ENCODE measurements around the gene REEP2. TPM values are rescaled to one million over a fixed set of nuclear protein-coding genes. Genes with fewer than 3 reads are reported as not detected.

Gene REEP2
- total and polyA plus RNA-seq, 2 experiments from 2014 or later: 5.0 to 8.6 TPM

DNA sequence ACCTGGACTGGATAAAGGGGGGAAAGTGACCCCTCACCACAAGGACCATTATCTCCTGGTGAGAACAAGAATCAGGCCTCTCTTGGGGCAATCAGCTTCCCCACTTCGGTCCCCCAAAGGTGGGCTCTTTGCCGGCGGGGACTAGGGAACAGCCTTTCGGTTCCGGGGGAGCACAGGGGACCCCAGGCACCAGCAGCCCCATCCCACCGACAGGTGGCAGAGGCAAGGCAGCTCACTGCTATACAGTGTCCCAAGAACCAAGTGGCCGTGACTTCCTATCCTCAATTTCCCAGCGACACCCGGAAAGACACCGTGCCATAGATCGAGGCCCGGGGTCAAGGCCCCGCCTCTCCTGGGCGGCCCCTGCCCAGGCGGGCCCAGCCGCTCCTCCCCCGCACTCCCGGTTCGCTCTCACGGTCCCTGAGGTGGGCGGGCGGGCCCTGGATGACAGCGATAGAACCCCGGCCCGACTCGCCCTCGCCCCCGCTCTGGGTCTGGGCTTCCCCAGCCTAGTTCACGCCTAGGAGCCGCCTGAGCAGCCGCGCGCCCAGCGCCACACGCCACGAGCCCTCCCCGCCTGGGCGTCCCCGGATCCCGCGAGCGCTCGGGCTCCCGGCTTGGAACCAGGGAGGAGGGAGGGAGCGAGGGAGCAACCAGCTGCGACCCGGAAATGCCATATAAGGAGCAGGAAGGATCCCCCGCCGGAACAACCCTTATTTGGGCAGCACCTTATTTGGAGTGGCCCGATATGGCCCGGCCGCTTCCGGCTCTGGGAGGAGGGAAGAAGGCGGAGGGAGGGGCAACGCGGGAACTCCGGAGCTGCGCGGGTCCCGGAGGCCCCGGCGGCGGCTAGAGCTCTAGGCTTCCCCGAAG lies 25.8 kb downstream of the REEP2 start:
- peak; percentile 99 for DNase-seq
- in situ Hi-C loops (cut with MboI): no loop called here
- no peaks in the 10 kb centered on the region for H3K9me3 ChIP-seq (ENCODE audit: low read depth)
- peak overlapping the region; percentile 85 for H3K4me3 ChIP-seq
- H2AFZ ChIP-seq: peak overlapping the region; percentile 80
- WGBS, 2 experiments (ENCODE audit: low coverage in 1 of 2, low lambda C conversion rate in 2 of 2, missing lambda C conversion rate in 2 of 2): 1% methylated on average over 52 to 64 of the region's 64 CpGs
- peak overlapping the region; percentile 99 for H3K4me2 ChIP-seq (ENCODE audit: unreplicated experiment)
- peaks cover 33% of the 10 kb centered on the region for H3F3A ChIP-seq (ENCODE audit: insufficient read depth)
- no peak for TF ChIP-seq EZH2 (IDR thresholded peaks at IDR 0.05; ENCODE audit: insufficient read depth, poor library complexity, severe bottlenecking)
- no peak for TF ChIP-seq EZH2phosphoT487 (IDR thresholded peaks at IDR 0.05; ENCODE audit: insufficient read depth, low read depth)
- H3K9ac ChIP-seq: peak overlapping the region; percentile 90
- peaks cover 22% of the 10 kb centered on the region; the same call in 1 of the 2 replicates for H3K36me3 ChIP-seq (ENCODE audit: low read depth)
- H3K4me1 ChIP-seq (ENCODE audit: insufficient read depth): peaks cover 35% of the 10 kb centered on the region
- H3K79me2 ChIP-seq (ENCODE audit: insufficient read depth): peaks cover 37% of the 10 kb centered on the region
- H4K20me1 ChIP-seq (ENCODE audit: insufficient read depth): peaks cover 20% of the 10 kb centered on the region
- no peaks in the 10 kb centered on the region for H3K27me3 ChIP-seq (replicated peaks; ENCODE audit: insufficient read depth)
- H3K27ac ChIP-seq: peak overlapping the region; percentile 96
- no peaks in the 10 kb centered on the region for H3K9me2 ChIP-seq (ENCODE audit: insufficient read depth)

DNA sequence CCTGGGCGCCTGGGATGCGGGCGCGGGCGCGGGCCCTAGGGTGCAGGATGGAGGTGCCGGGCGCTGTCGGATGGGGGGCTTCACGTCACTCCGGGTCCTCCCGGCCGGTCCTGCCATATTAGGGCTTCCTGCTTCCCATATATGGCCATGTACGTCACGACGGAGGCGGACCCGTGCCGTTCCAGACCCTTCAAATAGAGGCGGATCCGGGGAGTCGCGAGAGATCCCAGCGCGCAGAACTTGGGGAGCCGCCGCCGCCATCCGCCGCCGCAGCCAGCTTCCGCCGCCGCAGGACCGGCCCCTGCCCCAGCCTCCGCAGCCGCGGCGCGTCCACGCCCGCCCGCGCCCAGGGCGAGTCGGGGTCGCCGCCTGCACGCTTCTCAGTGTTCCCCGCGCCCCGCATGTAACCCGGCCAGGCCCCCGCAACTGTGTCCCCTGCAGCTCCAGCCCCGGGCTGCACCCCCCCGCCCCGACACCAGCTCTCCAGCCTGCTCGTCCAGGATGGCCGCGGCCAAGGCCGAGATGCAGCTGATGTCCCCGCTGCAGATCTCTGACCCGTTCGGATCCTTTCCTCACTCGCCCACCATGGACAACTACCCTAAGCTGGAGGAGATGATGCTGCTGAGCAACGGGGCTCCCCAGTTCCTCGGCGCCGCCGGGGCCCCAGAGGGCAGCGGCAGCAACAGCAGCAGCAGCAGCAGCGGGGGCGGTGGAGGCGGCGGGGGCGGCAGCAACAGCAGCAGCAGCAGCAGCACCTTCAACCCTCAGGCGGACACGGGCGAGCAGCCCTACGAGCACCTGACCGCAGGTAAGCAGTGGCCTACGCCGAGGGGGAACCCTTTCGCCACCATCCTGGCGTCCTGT lies 26.6 kb downstream of the REEP2 start, which contains the start of gene EGR1:
Gene EGR1 (plus strand): TSS at position 219 of the 864 bp plus-strand sequence. CDS start 283 bp downstream, at position 502.
- H3K4me1 ChIP-seq (ENCODE audit: insufficient read depth): peaks cover 35% of the 10 kb centered on the region

DNA sequence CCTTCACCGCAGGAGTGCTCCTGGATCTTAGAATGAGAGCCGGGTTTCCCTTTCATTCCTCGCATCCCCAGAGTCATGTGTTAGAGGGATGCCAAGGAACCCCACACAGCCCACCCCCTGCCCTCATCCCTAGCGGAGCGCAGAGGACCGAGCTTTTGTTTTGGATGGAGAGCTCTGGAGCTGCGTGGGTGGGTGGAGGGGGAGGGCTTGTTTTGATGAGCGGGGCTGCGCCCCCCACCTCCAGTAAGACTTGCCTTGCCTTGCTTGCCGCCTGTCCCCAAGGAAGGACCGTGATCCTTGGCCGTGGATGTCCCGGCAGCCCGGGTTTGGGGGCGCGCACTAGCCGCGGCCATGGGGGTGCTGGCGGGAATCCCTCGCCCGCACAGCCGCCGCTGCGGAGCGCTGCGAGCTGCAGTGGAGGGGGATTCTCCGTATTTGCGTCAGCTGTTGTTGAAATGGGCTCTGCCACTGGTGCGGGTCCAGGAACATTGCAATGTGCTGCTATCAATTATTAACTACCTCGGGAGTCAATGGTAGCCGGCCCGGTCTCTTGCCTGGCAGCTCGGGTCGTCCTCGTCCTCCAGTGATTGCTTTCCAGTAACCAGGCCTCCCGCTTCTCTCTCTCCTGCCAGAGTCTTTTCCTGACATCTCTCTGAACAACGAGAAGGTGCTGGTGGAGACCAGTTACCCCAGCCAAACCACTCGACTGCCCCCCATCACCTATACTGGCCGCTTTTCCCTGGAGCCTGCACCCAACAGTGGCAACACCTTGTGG lies 27.5 kb downstream of the REEP2 start:
- H3K4me2 ChIP-seq (ENCODE audit: unreplicated experiment): peak overlapping the region; percentile 81
- WGBS, 2 experiments (ENCODE audit: low coverage in 1 of 2, low lambda C conversion rate in 2 of 2, missing lambda C conversion rate in 2 of 2): 3 to 5% methylated on average over 28 to 39 of the region's 39 CpGs
- H3K9me2 ChIP-seq (ENCODE audit: insufficient read depth): no peaks in the 10 kb centered on the region
- TF ChIP-seq EZH2 (IDR thresholded peaks at IDR 0.05; ENCODE audit: insufficient read depth, poor library complexity, severe bottlenecking) (no peak), EZH2phosphoT487 (IDR thresholded peaks at IDR 0.05; ENCODE audit: insufficient read depth, low read depth) (no peak)
- peaks cover 22% of the 10 kb centered on the region; the same call in 1 of the 2 replicates for H3K36me3 ChIP-seq (ENCODE audit: low read depth)
- peak overlapping the region; percentile 90 for H3K9ac ChIP-seq
- H3K79me2 ChIP-seq (ENCODE audit: insufficient read depth): peaks cover 37% of the 10 kb centered on the region
- in situ Hi-C loops (cut with MboI): no loop called here
- H4K20me1 ChIP-seq (ENCODE audit: insufficient read depth): peaks cover 20% of the 10 kb centered on the region
- H3K27ac ChIP-seq: peak overlapping the region; percentile 96
- peaks cover 50% of the 10 kb centered on the region for H3F3A ChIP-seq (ENCODE audit: insufficient read depth)
- H3K4me1 ChIP-seq (ENCODE audit: insufficient read depth): peaks cover 31% of the 10 kb centered on the region
- H3K4me3 ChIP-seq: peak overlapping the region; percentile 85
- peak; percentile 64 for DNase-seq
- H2AFZ ChIP-seq: no peak overlapping the region
- H3K27me3 ChIP-seq (replicated peaks; ENCODE audit: insufficient read depth): no peaks in the 10 kb centered on the region
- H3K9me3 ChIP-seq (ENCODE audit: low read depth): no peaks in the 10 kb centered on the region

More for the DNA sequence above, 26.6 kb downstream of the REEP2 start, which contains the start of gene EGR1:
- H2AFZ ChIP-seq: peak within 1 kb of the TSS; percentile 80
- no peaks in the 10 kb centered on the region for H3K27me3 ChIP-seq (replicated peaks; ENCODE audit: insufficient read depth)
- peak within 1 kb of the TSS; percentile 85 for H3K4me3 ChIP-seq
- TF ChIP-seq EZH2phosphoT487 (IDR thresholded peaks at IDR 0.05; ENCODE audit: insufficient read depth, low read depth) (no peak), EZH2 (IDR thresholded peaks at IDR 0.05; ENCODE audit: insufficient read depth, poor library complexity, severe bottlenecking) (no peak)
- peak; percentile 98 for DNase-seq
- no peaks in the 10 kb centered on the region for H3K9me3 ChIP-seq (ENCODE audit: low read depth)
- peak within 1 kb of the TSS; percentile 99 for H3K4me2 ChIP-seq (ENCODE audit: unreplicated experiment)
- H3F3A ChIP-seq (ENCODE audit: insufficient read depth): peaks cover 42% of the 10 kb centered on the region
- peak within 1 kb of the TSS; percentile 90 for H3K9ac ChIP-seq
- H3K36me3 ChIP-seq (ENCODE audit: low read depth): peaks cover 22% of the 10 kb centered on the region; the same call in 1 of the 2 replicates
- peaks cover 37% of the 10 kb centered on the region for H3K79me2 ChIP-seq (ENCODE audit: insufficient read depth)
- H4K20me1 ChIP-seq (ENCODE audit: insufficient read depth): peaks cover 20% of the 10 kb centered on the region
- H3K9me2 ChIP-seq (ENCODE audit: insufficient read depth): no peaks in the 10 kb centered on the region
- peak within 1 kb of the TSS; percentile 96 for H3K27ac ChIP-seq
- in situ Hi-C loops (cut with MboI): no loop called here
- 1% methylated on average over 61 to 80 of the region's 85 CpGs for WGBS, 2 experiments (ENCODE audit: low coverage in 1 of 2, low lambda C conversion rate in 2 of 2, missing lambda C conversion rate in 2 of 2)
